K562 (cell line): ENCODE data around the gene PRELID2. TPM values are rescaled to one million over a fixed set of nuclear protein-coding genes. Genes with fewer than 3 reads are reported as not detected.
A peak's percentile ranks its signal among the peaks of the same experiment; 100 is the strongest.

Experiments used
- BRD4 ChIP-seq: fragments of 200-600 bp; sonication (generic); IDR thresholded peaks from 2 replicates; pipeline ENCODE4 v1.6.1; 2017; ENCODE audit warnings: inconsistent platforms
- CCNT2 ChIP-seq: IDR thresholded peaks from 2 replicates; pipeline ENCODE4 v1.6.1; 2011; ENCODE audit warnings: borderline replicate concordance, low read depth, mild to moderate bottlenecking, moderate library complexity, mixed read lengths, low read length; ENCODE audit not compliant: insufficient read length; ENCODE audit errors: extremely low read depth
- ESRRA ChIP-seq: fragments of 450-650 bp; IDR thresholded peaks from 2 replicates; pipeline ENCODE4 v1.6.1; 2014; ENCODE audit warnings: low read depth, mild to moderate bottlenecking, moderate library complexity, borderline replicate concordance
- HDAC3 ChIP-seq: fragments of 450-650 bp; IDR thresholded peaks from 2 replicates; pipeline ENCODE4 v1.6.1; 2018; ENCODE audit warnings: borderline replicate concordance, mild to moderate bottlenecking, moderate library complexity; ENCODE audit not compliant: partially characterized antibody
- NFIC ChIP-seq: fragments of 450-650 bp; IDR thresholded peaks from 2 replicates; pipeline ENCODE4 v1.6.1; 2017; ENCODE audit warnings: mild to moderate bottlenecking, inconsistent platforms
- polyA plus RNA-seq, 8 experiments: library from polyadenylated mRNA; depleted of rRNA in 4 of 8; stranded (reverse) in 5 of 8; unstranded in 3 of 8; fragments of >200 nt; fragmentation: Nextera tagmentation in 2 of 8; fragmentation: Illumina TruSeq in 1 of 8; extraction: Ambion mirVana in 2 of 8; extraction: Trizol in 1 of 8; gene quantifications; 2 replicates each; pipeline versions ENCODE4 v1.2.1 to v1.2.3, GENCODE V29; 2011 to 2014; ENCODE audit warnings: inconsistent platforms in 1 of 8, missing spikeins in 1 of 8
- total RNA-seq, 7 experiments: library from RNA; depleted of rRNA in 6 of 7; stranded (reverse); fragments of >200 nt in 6 of 7; fragmentation: Illumina TruSeq in 2 of 7; extraction: Trizol in 2 of 7; gene quantifications; 2 replicates each; pipeline versions ENCODE4 v1.2.1 to v1.2.3, GENCODE V29; 2011 to 2021; ENCODE audit warnings: low replicate concordance in 1 of 7
- TF ChIP-seq, protein P1 (sequence below): sonication (generic); formaldehyde crosslinking; IDR thresholded peaks from 2 replicates; pipeline ENCODE4 v1.8.0; 2022; ENCODE audit warnings: mild to moderate bottlenecking, low read depth, missing genetic modification reagents
- TF ChIP-seq, protein P2 (sequence below): fragments of 450-650 bp; formaldehyde crosslinking; IDR thresholded peaks from 2 replicates; pipeline ENCODE4 v1.4.0; 2020; ENCODE audit warnings: mild to moderate bottlenecking, moderate library complexity
- TF ChIP-seq, protein P3 (sequence below), 3 experiments: fragments of 200-800 bp in 1 of 3; fragments of 250-450 bp in 1 of 3; fragments of 450-650 bp in 1 of 3; sonication (Bioruptor Pico) in 1 of 3; sonication (Bioruptor generic) in 1 of 3; formaldehyde crosslinking in 1 of 3; IDR thresholded peaks; 2 replicates each; pipeline versions ENCODE4 v1.6.1 to v1.8.0; 2016 to 2022; ENCODE audit warnings: mild to moderate bottlenecking in 2 of 3, missing genetic modification characterization in 2 of 3, missing compliant biosample characterization in 1 of 3, moderate library complexity in 1 of 3
- TF ChIP-seq, protein P4 (sequence below): fragments of 250-450 bp; sonication (Bioruptor Pico); IDR thresholded peaks from 2 replicates; pipeline ENCODE4 v1.5.0; 2021
- TF ChIP-seq, protein P5 (sequence below), 2 experiments: fragments of 450-650 bp; IDR thresholded peaks; 2 replicates each; pipeline ENCODE4 v1.6.1; 2018; ENCODE audit warnings: mild to moderate bottlenecking in 2 of 2, low read depth in 1 of 2; ENCODE audit not compliant: partially characterized antibody in 2 of 2

PRELID2 gene
- total and polyA plus RNA-seq, 9 of the 15 experiments (the other 6 are each of a cell fraction or from before 2014, with no cell fraction given): 6.4 to 68.2 (median 28.8) TPM

DNA sequence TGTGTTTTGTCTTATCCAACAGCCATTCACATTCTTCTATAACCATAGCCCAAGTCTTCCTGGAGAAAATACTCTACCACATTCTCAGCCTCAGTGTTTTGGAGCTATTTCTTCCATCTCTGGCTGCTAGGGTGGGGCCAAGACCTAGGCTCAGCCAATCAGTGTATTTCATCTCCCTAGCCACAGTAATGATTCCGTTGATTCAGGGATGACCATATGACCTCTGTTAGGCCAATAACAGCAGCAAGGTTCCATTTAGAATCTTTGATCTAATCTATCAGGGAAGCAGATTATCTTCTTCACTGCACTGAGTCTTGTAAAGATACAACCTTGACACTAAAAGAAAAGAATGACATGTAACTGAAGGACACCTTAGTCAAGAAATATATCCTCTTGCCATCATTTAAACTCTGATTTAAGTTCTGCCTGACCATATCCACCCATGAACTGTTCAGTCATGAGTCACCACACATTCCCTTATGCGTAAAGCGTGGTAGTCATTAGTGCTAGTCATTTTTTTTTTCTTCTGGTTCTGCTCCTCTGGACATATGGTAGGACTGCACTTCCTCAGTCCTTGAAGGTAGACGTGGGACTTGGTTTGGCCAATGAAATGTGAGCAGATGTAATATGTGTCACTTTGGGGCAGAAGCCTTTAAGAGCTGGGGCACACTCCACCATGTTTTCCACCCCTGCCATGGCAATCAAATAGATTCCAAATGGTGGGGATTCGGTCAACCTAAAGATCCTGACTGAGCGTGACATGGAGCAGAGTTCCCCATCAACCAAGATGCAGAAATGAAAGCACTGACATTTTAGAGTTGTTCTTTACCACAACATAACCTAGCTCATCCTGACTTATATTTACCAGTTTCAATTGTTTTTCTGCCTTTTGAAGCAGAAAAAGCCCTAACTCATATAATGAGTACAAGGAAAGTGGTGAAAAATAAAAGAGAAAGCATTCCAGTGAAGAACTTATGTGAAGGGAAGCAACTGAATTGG, 12.7 kb upstream of the PRELID2 start (continued):
- TF ChIP-seq, protein P1, sequence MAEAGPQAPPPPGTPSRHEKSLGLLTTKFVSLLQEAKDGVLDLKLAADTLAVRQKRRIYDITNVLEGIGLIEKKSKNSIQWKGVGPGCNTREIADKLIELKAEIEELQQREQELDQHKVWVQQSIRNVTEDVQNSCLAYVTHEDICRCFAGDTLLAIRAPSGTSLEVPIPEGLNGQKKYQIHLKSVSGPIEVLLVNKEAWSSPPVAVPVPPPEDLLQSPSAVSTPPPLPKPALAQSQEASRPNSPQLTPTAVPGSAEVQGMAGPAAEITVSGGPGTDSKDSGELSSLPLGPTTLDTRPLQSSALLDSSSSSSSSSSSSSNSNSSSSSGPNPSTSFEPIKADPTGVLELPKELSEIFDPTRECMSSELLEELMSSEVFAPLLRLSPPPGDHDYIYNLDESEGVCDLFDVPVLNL: no peak
- TF ChIP-seq, protein P2, sequence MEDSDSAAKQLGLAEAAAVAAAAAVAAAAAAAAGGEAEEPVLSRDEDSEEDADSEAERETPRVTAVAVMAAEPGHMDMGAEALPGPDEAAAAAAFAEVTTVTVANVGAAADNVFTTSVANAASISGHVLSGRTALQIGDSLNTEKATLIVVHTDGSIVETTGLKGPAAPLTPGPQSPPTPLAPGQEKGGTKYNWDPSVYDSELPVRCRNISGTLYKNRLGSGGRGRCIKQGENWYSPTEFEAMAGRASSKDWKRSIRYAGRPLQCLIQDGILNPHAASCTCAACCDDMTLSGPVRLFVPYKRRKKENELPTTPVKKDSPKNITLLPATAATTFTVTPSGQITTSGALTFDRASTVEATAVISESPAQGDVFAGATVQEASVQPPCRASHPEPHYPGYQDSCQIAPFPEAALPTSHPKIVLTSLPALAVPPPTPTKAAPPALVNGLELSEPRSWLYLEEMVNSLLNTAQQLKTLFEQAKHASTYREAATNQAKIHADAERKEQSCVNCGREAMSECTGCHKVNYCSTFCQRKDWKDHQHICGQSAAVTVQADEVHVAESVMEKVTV (CRISPR knock-in tag): no peak
- TF ChIP-seq BRD4 (no peak), ESRRA (no peak), CCNT2 (no peak), HDAC3 (no peak), NFIC (peak; percentile 45; the same call in 1 of the 2 replicates)
- TF ChIP-seq, protein P3, sequence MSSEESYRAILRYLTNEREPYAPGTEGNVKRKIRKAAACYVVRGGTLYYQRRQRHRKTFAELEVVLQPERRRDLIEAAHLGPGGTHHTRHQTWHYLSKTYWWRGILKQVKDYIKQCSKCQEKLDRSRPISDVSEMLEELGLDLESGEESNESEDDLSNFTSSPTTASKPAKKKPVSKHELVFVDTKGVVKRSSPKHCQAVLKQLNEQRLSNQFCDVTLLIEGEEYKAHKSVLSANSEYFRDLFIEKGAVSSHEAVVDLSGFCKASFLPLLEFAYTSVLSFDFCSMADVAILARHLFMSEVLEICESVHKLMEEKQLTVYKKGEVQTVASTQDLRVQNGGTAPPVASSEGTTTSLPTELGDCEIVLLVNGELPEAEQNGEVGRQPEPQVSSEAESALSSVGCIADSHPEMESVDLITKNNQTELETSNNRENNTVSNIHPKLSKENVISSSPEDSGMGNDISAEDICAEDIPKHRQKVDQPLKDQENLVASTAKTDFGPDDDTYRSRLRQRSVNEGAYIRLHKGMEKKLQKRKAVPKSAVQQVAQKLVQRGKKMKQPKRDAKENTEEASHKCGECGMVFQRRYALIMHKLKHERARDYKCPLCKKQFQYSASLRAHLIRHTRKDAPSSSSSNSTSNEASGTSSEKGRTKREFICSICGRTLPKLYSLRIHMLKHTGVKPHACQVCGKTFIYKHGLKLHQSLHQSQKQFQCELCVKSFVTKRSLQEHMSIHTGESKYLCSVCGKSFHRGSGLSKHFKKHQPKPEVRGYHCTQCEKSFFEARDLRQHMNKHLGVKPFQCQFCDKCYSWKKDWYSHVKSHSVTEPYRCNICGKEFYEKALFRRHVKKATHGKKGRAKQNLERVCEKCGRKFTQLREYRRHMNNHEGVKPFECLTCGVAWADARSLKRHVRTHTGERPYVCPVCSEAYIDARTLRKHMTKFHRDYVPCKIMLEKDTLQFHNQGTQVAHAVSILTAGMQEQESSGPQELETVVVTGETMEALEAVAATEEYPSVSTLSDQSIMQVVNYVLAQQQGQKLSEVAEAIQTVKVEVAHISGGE (CRISPR knock-in tag; IDR thresholded peaks at IDR 0.05): 0 out of 6 replicates have a peak, but pooled peaks of 1 of the 3 experiments have one; percentile 27
- TF ChIP-seq, protein P4, sequence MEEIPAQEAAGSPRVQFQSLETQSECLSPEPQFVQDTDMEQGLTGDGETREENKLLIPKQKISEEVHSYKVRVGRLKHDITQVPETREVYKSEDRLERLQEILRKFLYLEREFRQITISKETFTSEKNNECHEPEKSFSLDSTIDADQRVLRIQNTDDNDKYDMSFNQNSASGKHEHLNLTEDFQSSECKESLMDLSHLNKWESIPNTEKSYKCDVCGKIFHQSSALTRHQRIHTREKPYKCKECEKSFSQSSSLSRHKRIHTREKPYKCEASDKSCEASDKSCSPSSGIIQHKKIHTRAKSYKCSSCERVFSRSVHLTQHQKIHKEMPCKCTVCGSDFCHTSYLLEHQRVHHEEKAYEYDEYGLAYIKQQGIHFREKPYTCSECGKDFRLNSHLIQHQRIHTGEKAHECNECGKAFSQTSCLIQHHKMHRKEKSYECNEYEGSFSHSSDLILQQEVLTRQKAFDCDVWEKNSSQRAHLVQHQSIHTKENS (CRISPR knock-in tag): no peak
- TF ChIP-seq, protein P5, sequence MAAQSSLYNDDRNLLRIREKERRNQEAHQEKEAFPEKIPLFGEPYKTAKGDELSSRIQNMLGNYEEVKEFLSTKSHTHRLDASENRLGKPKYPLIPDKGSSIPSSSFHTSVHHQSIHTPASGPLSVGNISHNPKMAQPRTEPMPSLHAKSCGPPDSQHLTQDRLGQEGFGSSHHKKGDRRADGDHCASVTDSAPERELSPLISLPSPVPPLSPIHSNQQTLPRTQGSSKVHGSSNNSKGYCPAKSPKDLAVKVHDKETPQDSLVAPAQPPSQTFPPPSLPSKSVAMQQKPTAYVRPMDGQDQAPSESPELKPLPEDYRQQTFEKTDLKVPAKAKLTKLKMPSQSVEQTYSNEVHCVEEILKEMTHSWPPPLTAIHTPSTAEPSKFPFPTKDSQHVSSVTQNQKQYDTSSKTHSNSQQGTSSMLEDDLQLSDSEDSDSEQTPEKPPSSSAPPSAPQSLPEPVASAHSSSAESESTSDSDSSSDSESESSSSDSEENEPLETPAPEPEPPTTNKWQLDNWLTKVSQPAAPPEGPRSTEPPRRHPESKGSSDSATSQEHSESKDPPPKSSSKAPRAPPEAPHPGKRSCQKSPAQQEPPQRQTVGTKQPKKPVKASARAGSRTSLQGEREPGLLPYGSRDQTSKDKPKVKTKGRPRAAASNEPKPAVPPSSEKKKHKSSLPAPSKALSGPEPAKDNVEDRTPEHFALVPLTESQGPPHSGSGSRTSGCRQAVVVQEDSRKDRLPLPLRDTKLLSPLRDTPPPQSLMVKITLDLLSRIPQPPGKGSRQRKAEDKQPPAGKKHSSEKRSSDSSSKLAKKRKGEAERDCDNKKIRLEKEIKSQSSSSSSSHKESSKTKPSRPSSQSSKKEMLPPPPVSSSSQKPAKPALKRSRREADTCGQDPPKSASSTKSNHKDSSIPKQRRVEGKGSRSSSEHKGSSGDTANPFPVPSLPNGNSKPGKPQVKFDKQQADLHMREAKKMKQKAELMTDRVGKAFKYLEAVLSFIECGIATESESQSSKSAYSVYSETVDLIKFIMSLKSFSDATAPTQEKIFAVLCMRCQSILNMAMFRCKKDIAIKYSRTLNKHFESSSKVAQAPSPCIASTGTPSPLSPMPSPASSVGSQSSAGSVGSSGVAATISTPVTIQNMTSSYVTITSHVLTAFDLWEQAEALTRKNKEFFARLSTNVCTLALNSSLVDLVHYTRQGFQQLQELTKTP (IDR thresholded peaks at IDR 0.05; ENCODE audit: low read depth in 1 of 2, partially characterized antibody in 2 of 2): peak in 1 of 2 experiments; percentile 87
